HG02973 (cell line): ENCODE results near the gene PRR20G.
"Not testable (repeated sequence)": the region's sequence is repeated elsewhere in the genome, so short reads cannot be mapped to it uniquely, and the experiment has no call there.

Source experiments
- ATAC-seq: cut with Tn5 transposase; IDR thresholded peaks from one replicate; pipeline ENCODE4 v1.9.1; 2021; ENCODE audit warnings: moderate library complexity; ENCODE audit not compliant: unreplicated experiment

The PRR20G gene

DNA sequence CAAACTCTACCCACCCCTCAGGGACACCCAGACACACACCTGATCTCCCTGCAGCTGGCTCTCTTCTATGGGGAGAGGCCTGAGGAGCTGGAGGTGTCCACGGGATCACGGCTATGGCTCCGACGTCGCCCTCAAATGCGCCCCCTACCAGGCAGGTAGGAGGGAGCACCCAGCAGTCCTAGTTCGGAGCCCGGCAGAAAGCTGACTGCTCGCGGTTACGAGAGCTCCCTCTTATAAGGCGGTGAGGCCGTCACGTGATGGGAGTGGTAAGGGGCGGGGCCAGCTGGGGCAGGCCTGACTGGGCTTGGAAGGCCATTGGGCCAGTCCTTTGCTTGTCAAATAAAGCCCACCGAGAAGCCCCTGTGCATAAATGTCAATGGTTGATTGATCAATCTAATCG is at the start of gene PRR20G:
Gene PRR20G (minus strand): TSS at position 207 of the 400 bp plus-strand sequence. CDS start 681 bp downstream, outside the sequence.
- no peak for ATAC-seq

DNA sequence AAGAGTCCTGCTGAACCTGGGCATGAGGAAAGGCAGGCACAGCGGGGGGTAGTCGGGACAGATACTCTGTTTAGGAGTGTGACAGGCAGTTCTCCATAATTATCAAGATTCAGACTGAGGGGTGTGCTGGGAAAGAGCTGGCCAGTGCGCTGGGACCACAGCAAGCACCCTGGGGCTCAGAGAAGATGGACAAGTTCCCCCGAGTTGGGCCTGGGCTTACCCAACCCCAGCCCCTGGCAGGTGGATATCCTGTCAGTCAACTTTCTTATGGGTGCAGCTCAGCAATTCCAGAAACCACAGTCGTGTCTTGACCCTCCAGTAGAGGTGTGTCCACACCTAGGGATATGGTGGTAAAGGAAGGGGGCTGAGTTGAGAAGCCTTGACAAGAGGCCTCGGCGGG is 49.2 kb upstream of the PRR20G start:
- ATAC-seq: no peak

- no peak for ATAC-seq
Observed at GRCh38 chr3:127336101-127336500, 48.3 kb upstream of the PRR20G start.

DNA sequence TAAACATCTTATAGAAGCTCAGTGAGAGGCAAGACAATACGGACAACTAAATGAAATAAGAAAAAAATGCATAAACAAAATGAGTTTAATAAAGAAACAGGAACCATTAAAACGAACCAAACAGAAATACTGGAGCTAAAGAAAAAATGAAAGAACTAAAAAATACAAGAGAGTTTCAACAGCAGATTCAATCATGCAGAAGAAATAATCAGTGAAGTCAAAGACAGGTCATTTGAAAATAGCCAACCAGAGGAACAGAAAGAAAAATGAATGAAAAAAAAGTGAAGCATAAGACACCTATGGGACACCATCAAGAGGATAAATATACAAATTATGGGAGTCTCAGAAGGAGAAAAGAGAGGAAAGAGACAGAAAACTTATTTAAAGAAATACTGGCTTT is 42.5 kb upstream of the PRR20G start:
- ATAC-seq: no peak

DNA sequence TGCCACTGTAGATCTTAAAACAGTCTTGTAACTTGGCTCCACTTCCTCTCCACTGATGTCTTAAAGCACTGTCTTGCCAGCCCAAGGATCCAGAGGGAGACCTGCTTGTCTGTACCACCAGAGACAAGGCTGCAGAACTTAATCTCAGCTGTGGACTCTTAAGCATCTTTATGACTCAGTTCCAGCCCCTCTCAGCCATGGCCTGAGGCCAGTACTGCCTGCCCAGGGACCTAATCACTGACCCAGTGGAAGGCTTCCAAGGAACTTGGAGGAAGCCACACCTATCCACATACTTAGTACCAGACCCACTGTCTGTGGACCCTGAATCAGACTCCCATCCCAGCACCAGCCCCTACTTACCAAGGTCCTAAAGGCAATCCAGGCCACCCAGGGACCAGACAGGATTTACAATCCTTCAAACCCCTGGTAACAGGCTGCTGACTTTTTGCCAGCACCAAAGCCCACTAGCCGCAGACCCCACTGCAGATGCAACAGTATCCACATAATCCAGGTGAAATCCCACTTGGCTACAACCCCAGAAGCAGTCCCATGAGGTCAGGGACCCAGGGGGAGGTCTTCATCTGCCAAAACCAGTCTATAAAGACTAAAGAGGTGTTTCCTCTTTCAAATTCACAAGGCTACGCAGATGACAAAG is 41.9 kb upstream of the PRR20G start:
- ATAC-seq: no peak

GRCh38 chr3:127328421-127328820 is 40.6 kb upstream of the PRR20G start:
- ATAC-seq: no peak

- no peak for ATAC-seq
Observed at GRCh38 chr3:127326341-127326740, 38.5 kb upstream of the PRR20G start.

- no peak for ATAC-seq
Observed at GRCh38 chr3:127325629-127325961, 37.7 kb upstream of the PRR20G start.

DNA sequence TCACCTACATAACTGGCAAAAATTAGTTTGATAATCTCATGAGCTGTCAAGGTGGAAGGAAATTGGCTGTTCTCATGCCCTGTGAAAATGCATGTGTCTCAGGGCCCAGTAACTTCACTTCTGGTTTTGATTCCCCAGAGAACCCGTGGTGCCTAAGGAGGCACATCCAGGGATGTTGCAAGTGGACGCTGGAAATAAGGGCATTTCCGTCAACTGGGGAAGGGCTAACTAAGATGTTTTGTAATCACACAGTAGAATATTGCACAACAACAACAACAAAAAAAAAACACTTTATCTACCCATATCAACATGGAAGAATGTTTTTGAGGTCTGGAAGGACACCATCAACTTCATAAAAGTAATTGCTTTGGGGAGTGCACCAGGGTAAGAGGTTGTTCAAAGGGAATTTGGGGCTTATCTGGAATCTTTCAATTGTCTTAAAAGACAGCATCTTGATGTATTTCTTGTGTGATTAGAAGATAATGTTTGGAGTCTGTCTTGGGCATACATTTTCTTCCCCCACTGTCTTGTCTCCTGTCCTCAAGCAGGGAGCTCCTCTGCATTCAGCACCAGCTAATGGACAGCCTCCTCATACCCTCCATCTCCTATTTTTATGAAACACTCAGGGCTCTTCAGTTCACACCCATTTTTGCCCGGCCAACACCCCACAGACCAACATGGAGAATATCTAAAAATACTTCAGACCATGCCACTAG is 37.2 kb upstream of the PRR20G start:
- no peak for ATAC-seq

DNA sequence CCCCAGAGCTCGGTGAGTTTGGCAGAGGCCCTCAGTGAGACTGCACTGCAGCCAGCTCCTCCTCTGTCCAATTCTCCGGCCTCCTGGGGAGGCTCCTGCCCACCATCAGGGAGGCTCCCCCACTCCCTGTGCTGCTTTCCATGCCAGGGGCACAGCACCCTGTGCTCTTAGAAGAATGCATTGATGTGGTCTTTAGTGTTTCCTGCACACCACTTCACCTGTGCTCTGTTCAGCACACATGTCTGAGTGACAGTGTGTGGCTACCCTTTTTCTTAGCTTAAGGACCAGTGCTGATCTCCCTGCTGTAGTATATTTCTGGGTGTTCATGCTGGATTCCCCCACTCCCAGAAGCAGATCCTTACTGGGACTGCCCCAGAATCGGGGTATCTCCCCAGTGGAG is 36.2 kb upstream of the PRR20G start:
- ATAC-seq: no peak

GRCh38 chr3:127323581-127323980 is 35.7 kb upstream of the PRR20G start:
- ATAC-seq: no peak

GRCh38 chr3:127321371-127321770 is 33.5 kb upstream of the PRR20G start:
- no peak for ATAC-seq

GRCh38 chr3:127320529-127321121 is 32.8 kb upstream of the PRR20G start:
- no peak for ATAC-seq

- no peak for ATAC-seq
Observed at GRCh38 chr3:127316685-127317084, 28.8 kb upstream of the PRR20G start.

- ATAC-seq: no peak
Observed at GRCh38 chr3:127312818-127313217, 25.0 kb upstream of the PRR20G start.

GRCh38 chr3:127308821-127309220 is 21.0 kb upstream of the PRR20G start:
- ATAC-seq: not testable (repeated sequence)

GRCh38 chr3:127307916-127308315 is 20.1 kb upstream of the PRR20G start:
- no peak for ATAC-seq

DNA sequence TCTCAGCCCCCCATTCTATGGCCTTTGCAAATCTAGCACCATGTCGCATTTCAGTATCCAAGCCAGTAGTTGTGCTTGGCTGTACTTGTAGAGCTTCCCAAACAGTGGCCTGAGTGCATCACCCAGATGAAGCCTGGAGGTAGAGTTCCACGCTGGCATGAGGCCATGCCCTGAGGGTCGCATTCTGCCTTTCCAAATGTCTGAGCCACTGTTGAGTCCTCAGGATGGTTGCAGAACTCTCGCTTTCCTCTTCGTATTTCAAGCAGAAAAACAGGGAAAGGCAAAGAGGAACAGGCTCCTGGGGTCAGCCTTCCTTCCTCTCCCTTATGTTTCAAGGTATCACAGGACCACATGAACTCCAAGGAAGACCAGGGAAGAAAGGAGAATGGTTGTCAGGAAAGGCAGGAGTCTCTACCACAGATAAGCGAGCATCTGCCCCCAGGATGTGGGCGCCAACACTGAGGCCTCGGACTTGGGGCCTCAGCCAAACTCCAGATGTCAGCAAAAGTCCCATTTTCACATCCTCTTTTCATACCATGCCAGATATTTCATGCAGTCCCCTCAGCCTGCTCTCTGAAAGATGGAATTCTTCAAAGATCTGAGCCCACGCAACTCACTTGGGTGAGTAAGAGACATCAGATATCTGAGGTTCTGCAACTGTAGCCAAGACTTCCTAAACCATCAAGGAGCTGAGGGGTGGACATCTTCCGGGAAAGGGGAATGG is 19.4 kb upstream of the PRR20G start:
- ATAC-seq: no peak

DNA sequence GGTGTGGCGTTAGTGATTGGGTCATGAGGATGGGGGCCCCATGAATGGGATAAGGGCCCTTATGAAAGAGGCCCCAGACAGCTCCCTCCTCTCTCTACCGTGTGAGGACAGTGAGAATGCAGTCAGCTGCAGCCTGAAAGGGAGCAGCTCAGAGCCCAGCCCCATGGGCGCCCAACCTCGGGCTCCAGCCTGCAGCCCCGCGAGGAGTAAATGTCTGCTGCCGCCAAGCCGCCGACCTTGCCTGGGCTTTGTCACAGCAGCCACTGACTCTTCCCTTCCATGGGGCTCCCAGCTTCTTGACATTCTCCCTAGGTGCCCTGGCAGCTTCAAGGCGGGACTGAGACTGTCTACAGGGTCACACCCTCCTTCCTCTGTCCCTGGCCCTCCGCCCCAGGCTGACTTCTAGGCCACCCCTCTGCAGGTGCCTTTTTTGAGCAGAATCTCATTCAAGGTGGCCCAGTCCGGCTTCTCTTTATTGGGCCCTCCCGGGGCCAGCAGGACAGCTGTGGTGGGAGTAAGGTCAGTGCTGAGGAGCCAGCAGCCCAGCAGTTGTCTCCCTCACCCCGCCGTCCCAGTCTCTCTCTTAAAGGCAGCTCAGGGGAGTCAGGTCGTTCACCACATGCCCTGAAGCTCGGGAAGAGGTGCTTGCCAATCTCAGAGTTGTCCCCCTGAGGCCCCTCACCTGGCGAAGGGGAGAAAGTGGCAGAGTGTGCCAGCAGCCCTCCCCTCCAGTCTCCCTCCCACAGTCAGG is 18.7 kb upstream of the PRR20G start:
- ATAC-seq: no peak

GRCh38 chr3:127305499-127306060 is 17.7 kb upstream of the PRR20G start:
- no peak for ATAC-seq
